GM12878 (cell line): ENCODE results near the gene SPC24. TPM values are rescaled to one million over a fixed set of nuclear protein-coding genes. Genes with fewer than 3 reads are reported as not detected.

Experiments used
- ATAC-seq: fragments of 200-7000 bp; cut with Tn5 transposase; 3 replicates; pipeline ENCODE4 v1.9.1; 2020; ENCODE audit warnings: mild to moderate bottlenecking, moderate library complexity
- BruUV-seq: library from RNA; stranded (reverse); fragments of 400-500 nt; replicated peaks from 2 replicates; lab custom pipeline; 2021; lab: Mats Ljungman, UMichigan
- CTCF ChIA-PET: fragments of 300-600 bp; sonication (Branson Sonifier 250); formaldehyde crosslinking; extraction: SDS; loops from one replicate; lab custom pipeline; 2021; ENCODE audit warnings: inconsistent platforms; lab: Yijun Ruan, JAX
- POLR2A ChIA-PET: fragments of 350-600 bp; formaldehyde crosslinking; extraction: SDS; loops from one replicate; lab custom pipeline; 2021; ENCODE audit warnings: inconsistent platforms; lab: Charles Lee
- RAD21 ChIA-PET: fragments of 300-600 bp; sonication (Branson Sonifier 250); formaldehyde crosslinking; loops from one replicate; lab custom pipeline; 2023; ENCODE audit warnings: antibody characterized with exemption; ENCODE audit not compliant: unreplicated experiment; lab: Charles Lee
- SMC1A ChIA-PET: fragments of 300-600 bp; sonication (Branson Sonifier 250); formaldehyde crosslinking; loops from one replicate; lab custom pipeline; 2023; ENCODE audit not compliant: unreplicated experiment, uncharacterized antibody; lab: Charles Lee
- DNase-seq: peaks from one replicate; pipeline ENCODE4 v3.0.0-alpha.2; 2011; ENCODE audit warnings: low read depth, low spot score
- FAIRE-seq: peaks from 3 replicates; lab custom pipeline; 2011; peaks lifted over from hg19 to GRCh38; lab: Jason Lieb, UNC
- H2AFZ ChIP-seq: 2 replicates; pipeline ENCODE4 v1.6.0; 2011; ENCODE audit warnings: low read depth, low read length, control low read depth; ENCODE audit not compliant: control insufficient read depth
- H3K27ac ChIP-seq: 2 replicates; pipeline ENCODE4 v1.5.1; 2011; ENCODE audit warnings: control low read depth; ENCODE audit not compliant: control insufficient read depth, insufficient read depth
- H3K27me3 ChIP-seq, 2 experiments: replicated peaks in 1 of 2; 2 replicates each; pipeline versions ENCODE4 v1.6.0 to v1.6.1; 2011; ENCODE audit warnings: low read length in 1 of 2; ENCODE audit not compliant: control insufficient read depth in 2 of 2, insufficient read depth in 2 of 2
- H3K36me3 ChIP-seq, 2 experiments: 2 replicates each; pipeline ENCODE4 v1.5.1; 2011; ENCODE audit warnings: low read length in 1 of 2; ENCODE audit not compliant: control insufficient read depth in 2 of 2, insufficient read depth in 2 of 2
- H3K4me1 ChIP-seq: 2 replicates; pipeline ENCODE4 v1.6.1; 2011; ENCODE audit warnings: mild to moderate bottlenecking, low read length, moderate library complexity, mixed read lengths; ENCODE audit not compliant: control insufficient read depth, insufficient read depth
- H3K4me2 ChIP-seq: 2 replicates; pipeline ENCODE4 v1.6.0; 2011; ENCODE audit warnings: control low read depth; ENCODE audit not compliant: control insufficient read depth, insufficient read depth
- H3K4me3 ChIP-seq: fragments of 200-600 bp; sonication (generic); 2 replicates; pipeline ENCODE4 v1.5.1; 2016
- H3K79me2 ChIP-seq: 2 replicates; pipeline ENCODE4 v1.6.0; 2011; ENCODE audit warnings: low read length; ENCODE audit not compliant: control insufficient read depth, insufficient read depth
- H3K9ac ChIP-seq: 2 replicates; pipeline ENCODE4 v1.8.0; 2011; ENCODE audit warnings: low read length, control low read depth, mixed read lengths; ENCODE audit not compliant: control insufficient read depth, insufficient read depth
- H3K9me3 ChIP-seq: replicated peaks from 3 replicates; pipeline ENCODE4 v1.5.1; 2011; ENCODE audit warnings: mild to moderate bottlenecking, low read length; ENCODE audit not compliant: control insufficient read depth, insufficient read depth
- H4K20me1 ChIP-seq: 2 replicates; pipeline ENCODE4 v1.6.0; 2011; ENCODE audit not compliant: control insufficient read depth, insufficient read depth
- JUND ChIP-seq: IDR thresholded peaks from 2 replicates; pipeline ENCODE4 v1.6.1; 2012; ENCODE audit warnings: low read depth, mild to moderate bottlenecking, low read length, improper control_type of control experiment, moderate library complexity
- USF2 ChIP-seq: IDR thresholded peaks from 2 replicates; pipeline ENCODE4 v1.6.1; 2011; ENCODE audit warnings: low read depth, low read length, improper control_type of control experiment, borderline replicate concordance
- WGBS: methylation state at CpG from one replicate; pipeline ENCODE4 v1.1.6; 2016; ENCODE audit warnings: low lambda C conversion rate; ENCODE audit not compliant: insufficient replicate concordance, insufficient coverage; ENCODE audit errors: missing lambda C conversion rate; 5-methylcytosine and 5-hydroxymethylcytosine counted together
- in situ Hi-C: fragments of 300-500 bp; cut with MboI; formaldehyde crosslinking; loops from 9 replicates; pipeline ENCODE4 v1.14.3; 2018; ENCODE audit warnings: mixed read lengths
- intact Hi-C: fragments of 100-400 bp; cut with micrococcal nuclease; formaldehyde crosslinking; loops from one replicate; pipeline ENCODE4 v1.14.2; 2022; ENCODE audit not compliant: unreplicated experiment
- polyA plus RNA-seq, 11 experiments: library from polyadenylated mRNA; depleted of rRNA in 4 of 11; unstranded in 6 of 11; stranded (reverse) in 5 of 11; fragments of >200 nt; fragmentation: Nextera tagmentation in 4 of 11; fragmentation: Illumina TruSeq in 1 of 11; extraction: Ambion mirVana in 4 of 11; extraction: Trizol in 1 of 11; gene quantifications; 1 replicate in 1 of 11; 2 replicates in 10 of 11; pipeline versions ENCODE4 v1.2.1 to v1.2.3, GENCODE V29; 2011 to 2016; ENCODE audit warnings: inconsistent platforms in 2 of 11, missing spikeins in 2 of 11, low read depth in 1 of 11
- total RNA-seq, 4 experiments: library from RNA; depleted of rRNA in 3 of 4; stranded (reverse); fragments of >200 nt in 3 of 4; fragmentation: Illumina TruSeq in 1 of 4; extraction: Trizol in 1 of 4; gene quantifications; 2 replicates each; pipeline versions ENCODE4 v1.2.1 to v1.2.3, GENCODE V29; 2013 to 2021
- TF ChIP-seq, protein P1 (sequence below): IDR thresholded peaks from 2 replicates; pipeline ENCODE4 v1.6.1; 2011; ENCODE audit warnings: mild to moderate bottlenecking, low read depth, low read length, moderate library complexity; ENCODE audit not compliant: insufficient replicate concordance

Gene SPC24
- total and polyA plus RNA-seq, 10 of the 15 experiments (the other 5 are each of a cell fraction or from before 2014, with no cell fraction given): 9.4 to 72.6 (median 40.7) TPM

DNA sequence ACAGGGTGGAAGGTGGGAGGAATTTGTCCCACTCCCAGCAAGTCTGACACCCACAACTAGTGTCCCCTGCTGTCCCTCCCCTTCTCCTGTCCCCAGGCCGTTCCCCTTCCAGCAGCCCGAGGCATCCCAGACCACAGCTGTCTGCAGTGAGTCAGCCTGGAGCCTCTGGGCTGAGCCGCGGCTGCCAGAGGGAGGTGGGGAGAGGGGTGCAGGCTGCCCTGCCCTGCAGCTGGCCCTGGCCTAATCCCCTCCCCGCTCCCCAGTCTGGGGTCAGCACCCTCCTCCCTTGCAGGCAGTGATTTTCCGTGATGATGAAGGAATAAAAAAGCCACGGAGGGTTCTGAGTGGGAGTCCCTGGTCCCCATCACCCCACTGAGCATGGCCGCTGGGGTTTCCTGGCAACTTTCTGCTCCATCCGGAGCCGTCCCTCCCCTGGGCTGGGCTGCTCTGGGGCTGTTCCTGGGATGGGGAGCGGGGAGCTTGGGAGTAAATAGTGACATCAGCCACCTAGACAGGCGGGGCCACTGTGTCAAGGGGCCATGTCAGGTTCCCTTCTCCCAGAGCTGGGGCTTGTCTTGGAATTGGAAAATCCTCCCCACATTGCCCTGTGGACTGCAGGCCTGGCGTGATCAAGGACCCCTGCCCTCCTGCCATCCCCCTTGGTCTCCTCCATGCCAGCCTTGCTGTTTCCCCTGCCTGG lies 16.8 kb downstream of the SPC24 start:
- SMC1A ChIA-PET: interaction anchor here (1.0 to 1.6 kb wide), 2 partner anchors 66 to 69 kb away, joined by 3 to 5 read pairs; no protein-coding TSS in a partner anchor
- intact Hi-C loops: no loop called here

More for the DNA sequence above, 16.8 kb downstream of the SPC24 start:
- Histone ChIP-seq H3K9ac (no peak overlapping the region), H3K4me3 (no peak overlapping the region), H3K9me3 (no peaks in the 10 kb centered on the region; the same call in 2 of the 3 replicates), H3K36me3 (no peaks in the 10 kb centered on the region), H2AFZ (no peak overlapping the region), H4K20me1 (no peaks in the 10 kb centered on the region), H3K27ac (no peak overlapping the region), H3K79me2 (no peaks in the 10 kb centered on the region), H3K4me2 (no peak overlapping the region), H3K27me3 (no peaks in the 10 kb centered on the region)
- 19% methylated on average over 10 of the region's 13 CpGs for WGBS
- BruUV-seq: no TSS peak
- no peak for FAIRE-seq
- ATAC-seq: no peak; the same call in 2 of the 3 replicates
- DNase-seq: no peak
- RAD21 ChIA-PET: interaction anchor here (0.7 to 1.6 kb wide), 5 partner anchors 17 to 67 kb away, joined by 3 to 5 read pairs (median 4); partner anchors contain the start of gene SPC24
- in situ Hi-C loops: no loop called here
- no peak for TF ChIP-seq JUND
- TF ChIP-seq, protein P1, sequence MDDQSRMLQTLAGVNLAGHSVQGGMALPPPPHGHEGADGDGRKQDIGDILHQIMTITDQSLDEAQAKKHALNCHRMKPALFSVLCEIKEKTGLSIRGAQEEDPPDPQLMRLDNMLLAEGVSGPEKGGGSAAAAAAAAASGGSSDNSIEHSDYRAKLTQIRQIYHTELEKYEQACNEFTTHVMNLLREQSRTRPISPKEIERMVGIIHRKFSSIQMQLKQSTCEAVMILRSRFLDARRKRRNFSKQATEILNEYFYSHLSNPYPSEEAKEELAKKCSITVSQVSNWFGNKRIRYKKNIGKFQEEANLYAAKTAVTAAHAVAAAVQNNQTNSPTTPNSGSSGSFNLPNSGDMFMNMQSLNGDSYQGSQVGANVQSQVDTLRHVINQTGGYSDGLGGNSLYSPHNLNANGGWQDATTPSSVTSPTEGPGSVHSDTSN: no peak
- no peak for TF ChIP-seq USF2
- TF ChIP-seq, all 136 proteins: peak for 0
- peaks cover 17% of the 10 kb centered on the region for H3K4me1 ChIP-seq
- ChIA-PET POLR2A (interaction anchor here (1.0 kb wide), 1 partner anchor 208 kb away, joined by 3 read pairs; the partner anchor contains the start of genes CCDC159 and TMEM205), CTCF (interaction anchor here (1.0 to 4.1 kb wide), 6 partner anchors 13 to 103 kb away, joined by 3 to 15 read pairs (median 7); no protein-coding TSS in a partner anchor)
